Measurements from ENCODE around the gene ADIPOR1.

The ADIPOR1 gene

GRCh38 chr1:202972046-202972445 lies 13.9 kb upstream of the ADIPOR1 start:
- no peak for DNase-seq (ENCODE audit: low spot score)

GRCh38 chr1:202968895-202969295 lies 10.8 kb upstream of the ADIPOR1 start:
- peak; percentile 87 for DNase-seq (ENCODE audit: low spot score)

DNA sequence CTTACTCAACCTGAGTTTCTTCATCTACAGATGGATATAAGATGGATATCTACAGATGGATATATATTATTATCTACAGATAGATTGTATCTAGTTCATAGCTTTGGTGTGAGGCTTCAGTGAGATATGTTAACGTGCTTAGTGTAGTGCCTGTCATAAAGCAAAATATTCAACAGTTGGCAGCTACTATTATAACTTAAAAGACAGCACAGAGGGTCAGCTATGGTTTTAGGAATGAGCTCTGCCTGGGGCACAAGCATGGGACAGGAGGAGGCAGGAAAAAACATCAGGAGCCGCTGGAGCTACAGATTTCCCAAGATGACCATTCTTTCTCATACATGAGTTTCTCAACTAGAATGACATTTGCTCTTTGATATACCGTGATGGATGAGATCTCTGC lies 10.2 kb upstream of the ADIPOR1 start:
- DNase-seq (ENCODE audit: low spot score): peak; percentile 26

DNA sequence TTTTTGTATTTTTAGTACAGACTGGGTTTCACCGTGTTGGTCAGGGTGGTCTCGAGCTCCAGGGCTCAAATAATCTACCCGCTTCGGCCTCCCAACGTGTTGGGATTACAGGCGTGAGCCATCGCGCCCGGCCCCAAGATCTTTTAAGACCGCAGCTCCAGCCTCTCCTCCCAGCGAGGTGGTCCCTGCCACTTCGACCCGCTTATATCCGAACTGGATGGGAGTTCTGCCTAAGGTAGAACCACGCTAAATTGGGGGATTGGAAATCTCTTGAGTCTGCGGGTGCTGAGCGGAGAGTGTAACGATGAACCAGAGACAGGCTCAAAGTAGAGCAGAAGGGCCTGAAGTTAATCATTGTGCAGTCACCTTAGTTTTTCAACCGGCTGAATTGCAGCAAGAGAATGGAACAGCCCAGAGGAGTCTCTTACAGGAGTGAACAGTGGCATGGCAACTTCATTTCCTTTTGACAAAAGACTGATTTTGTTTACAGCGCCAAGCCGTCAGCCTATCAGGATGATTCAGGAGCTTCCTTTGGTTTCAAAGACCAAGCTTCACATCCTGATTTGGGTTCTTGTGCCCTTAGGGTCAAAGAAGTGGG lies 9.7 kb upstream of the ADIPOR1 start:
- DNase-seq (ENCODE audit: low spot score): peak; percentile 56

- no peak for DNase-seq (ENCODE audit: low spot score)
Measured at GRCh38 chr1:202966006-202966898, 8.1 kb upstream of the ADIPOR1 start.

DNA sequence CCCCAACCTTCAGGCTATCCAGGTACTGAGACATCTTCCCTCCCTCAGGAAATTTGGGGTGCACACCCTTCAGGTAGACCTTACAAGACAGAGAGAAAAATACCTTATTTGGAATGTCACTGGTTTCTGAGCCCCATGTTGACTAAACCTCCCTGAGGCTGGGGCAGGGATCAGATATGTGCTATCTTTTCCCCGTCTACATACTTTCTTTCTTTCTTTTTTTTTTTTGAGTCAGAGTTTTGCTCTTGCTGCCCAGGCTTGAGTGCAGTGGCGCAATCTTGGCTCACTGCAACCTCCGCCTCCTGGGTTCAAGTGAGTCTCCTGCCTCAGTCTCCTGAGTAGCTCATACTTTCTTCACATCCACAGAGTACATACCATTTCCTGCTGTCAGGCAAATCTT lies 7.3 kb upstream of the ADIPOR1 start:
- DNase-seq (ENCODE audit: low spot score): no peak

DNA sequence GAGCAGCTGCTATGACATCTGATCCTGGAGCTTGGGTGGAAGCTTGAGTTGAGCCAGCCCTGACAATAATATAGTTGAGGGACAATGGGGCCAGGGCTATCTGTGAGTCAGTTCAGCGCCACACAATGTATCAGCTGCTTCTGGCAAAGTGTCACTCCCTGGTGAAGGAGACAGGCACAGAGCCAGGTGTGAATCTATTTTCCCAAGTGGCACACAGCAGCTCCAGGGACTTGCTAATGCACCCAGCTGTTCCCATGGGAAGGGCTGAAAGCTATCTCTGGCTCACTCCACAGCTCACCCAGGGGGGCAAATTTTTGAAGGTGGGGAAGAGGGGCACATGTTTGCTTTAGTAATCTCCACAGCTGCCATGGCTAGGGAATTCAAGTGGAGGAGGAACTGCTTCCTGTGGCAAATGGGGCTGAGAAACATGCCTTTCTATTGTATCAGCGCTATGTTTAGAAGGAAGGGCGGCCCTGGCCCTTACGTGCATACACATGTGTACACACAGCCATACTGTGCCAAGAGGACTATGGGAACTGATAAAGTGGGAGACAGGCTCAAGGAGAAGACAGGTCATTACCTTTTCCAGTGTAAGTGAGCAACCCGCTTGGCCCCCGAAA lies 6.8 kb upstream of the ADIPOR1 start:
- DNase-seq (ENCODE audit: low spot score): no peak

GRCh38 chr1:202961220-202961880 lies 3.2 kb upstream of the ADIPOR1 start:
- DNase-seq (ENCODE audit: low spot score): no peak

- no peak for DNase-seq (ENCODE audit: low spot score)
Measured at GRCh38 chr1:202959276-202959620, 1.1 kb upstream of the ADIPOR1 start.

GRCh38 chr1:202958544-202959275 lies 598 bp upstream of the ADIPOR1 start:
- DNase-seq (ENCODE audit: low spot score): no peak

DNA sequence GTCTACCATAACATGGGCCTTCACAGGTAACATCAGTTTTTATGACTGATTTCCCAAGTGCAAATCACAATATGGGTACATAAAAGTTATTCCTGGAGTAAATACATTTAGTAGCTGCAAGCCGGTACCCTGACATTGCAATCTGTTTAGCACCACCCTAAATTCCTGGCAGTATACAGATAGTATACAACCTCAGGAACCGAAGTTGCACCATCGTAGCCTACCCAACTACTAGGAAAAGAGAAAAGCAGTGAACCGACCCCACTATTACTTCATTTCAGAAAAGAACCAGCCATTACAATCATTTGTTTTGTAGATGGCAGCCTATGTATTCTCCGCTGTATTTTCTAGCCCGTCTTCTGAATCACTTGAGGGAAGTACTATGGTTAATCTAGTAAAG lies 1.1 kb downstream of the ADIPOR1 start:
- peak; percentile 70 for DNase-seq (ENCODE audit: low spot score)

- DNase-seq (ENCODE audit: low spot score): no peak
Measured at GRCh38 chr1:202954057-202954745, 3.9 kb downstream of the ADIPOR1 start.

GRCh38 chr1:202953392-202953791 lies 4.7 kb downstream of the ADIPOR1 start:
- DNase-seq (ENCODE audit: low spot score): peak; percentile 37

DNA sequence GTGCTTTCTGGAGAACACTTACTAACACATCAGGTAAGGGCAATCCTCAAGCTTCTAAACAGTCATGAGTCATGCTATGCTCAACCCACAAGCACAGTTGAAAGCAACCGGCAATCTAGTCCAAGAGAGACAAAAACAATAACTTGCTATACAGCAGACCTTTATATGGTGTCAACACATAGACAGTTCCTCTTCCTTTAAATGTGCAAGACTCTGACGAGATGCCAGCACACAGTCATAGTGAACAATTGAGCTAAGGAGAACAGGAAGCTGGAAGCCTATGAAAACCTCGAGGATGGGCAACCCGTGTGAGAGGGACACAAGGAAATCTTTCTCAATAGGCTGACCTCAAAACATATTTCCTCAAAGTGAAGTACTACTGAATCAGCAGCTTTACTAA lies 5.3 kb downstream of the ADIPOR1 start:
- peak; percentile 43 for DNase-seq (ENCODE audit: low spot score)

DNA sequence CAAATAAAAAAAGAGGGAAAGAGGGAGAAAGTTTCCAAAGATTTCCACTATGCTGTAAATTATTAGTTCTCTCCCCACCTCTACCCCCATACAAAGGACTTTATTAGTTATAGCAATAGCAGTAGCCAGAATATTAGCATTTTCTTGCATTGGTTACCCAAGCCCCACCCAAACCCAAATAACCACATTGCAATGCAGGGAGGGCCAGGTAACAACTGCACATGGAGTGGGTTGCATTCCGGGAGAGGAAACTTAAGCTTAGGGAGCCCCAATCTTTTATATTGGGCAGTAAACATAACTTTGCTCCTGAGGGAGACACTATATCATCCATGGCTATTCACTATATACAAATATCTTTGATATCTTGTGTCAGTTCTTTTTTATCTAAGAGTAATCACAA lies 6.0 kb downstream of the ADIPOR1 start:
- DNase-seq (ENCODE audit: low spot score): no peak

- no peak for DNase-seq (ENCODE audit: low spot score)
Measured at GRCh38 chr1:202951437-202951836, 6.7 kb downstream of the ADIPOR1 start.

- no peak for DNase-seq (ENCODE audit: low spot score)
Measured at GRCh38 chr1:202945483-202945882, 12.6 kb downstream of the ADIPOR1 start.

GRCh38 chr1:202944438-202944921 lies 13.6 kb downstream of the ADIPOR1 start:
- peak; percentile 93 for DNase-seq (ENCODE audit: low spot score)

DNA sequence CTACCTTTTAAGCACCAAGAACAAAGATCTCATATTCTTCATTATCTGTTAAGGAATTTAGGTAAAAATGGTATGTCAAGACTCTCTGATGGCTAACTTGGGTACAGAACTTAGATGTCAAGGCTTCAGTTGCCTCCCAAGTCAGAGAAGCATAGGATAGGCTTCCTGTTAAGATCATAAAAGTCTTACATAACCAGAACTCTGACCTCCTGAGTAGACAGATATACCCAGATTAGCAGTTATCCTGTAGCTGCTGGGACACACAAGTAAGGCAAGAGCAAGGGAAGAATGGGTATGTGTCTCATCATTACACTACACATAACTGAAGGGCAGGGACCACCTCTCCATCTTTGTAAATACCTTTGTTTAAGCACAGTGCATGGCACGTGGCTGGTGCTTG lies 15.7 kb downstream of the ADIPOR1 start:
- peak; percentile 26 for DNase-seq (ENCODE audit: low spot score)

- DNase-seq (ENCODE audit: low spot score): no peak
Measured at GRCh38 chr1:202941372-202941771, 16.7 kb downstream of the ADIPOR1 start.

DNA sequence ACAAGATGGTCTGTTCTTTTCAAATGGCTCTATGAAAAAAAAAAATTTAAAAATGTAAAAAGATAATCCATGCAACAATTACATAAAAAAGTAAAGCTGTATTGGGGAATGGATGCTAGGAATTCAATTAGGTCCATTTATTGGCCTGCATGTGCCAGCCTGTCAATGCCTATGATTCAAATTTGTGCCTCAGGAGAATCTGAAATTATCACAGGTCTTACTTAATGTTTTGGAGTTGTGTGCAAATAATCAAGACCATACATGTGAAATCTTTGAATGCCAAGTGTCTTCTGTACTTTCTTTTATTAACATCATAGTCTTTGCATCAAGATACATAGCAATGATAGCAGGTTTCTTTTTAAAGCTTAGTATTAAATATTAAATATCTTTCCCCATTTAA lies 17.6 kb downstream of the ADIPOR1 start:
- no peak for DNase-seq (ENCODE audit: low spot score)

Measured in hematopoietic multipotent progenitor cell treated with erythropoietin and hydrocortisone succinate and interleukin-3 and kit ligand, for 17 days (in vitro differentiated cells).